SU-DHL-6 (cell line): ENCODE data around the gene YTHDC2.

Experiments used
- CTCF ChIP-seq: fragments of 200-600 bp; sonication (generic); IDR thresholded peaks from one replicate; pipeline ENCODE4 v1.5.1; 2017; ENCODE audit warnings: antibody characterized with exemption, mild to moderate bottlenecking, low read length, moderate library complexity; ENCODE audit not compliant: insufficient read depth, poor library complexity, severe bottlenecking
- EZH2phosphoT487 ChIP-seq: fragments of 200-600 bp; sonication (generic), shearing (Covaris generic); conservative IDR thresholded peaks from 2 replicates; pipeline ENCODE4 v1.6.1; 2018; ENCODE audit warnings: mild to moderate bottlenecking, antibody characterized with exemption, low read length, moderate library complexity, mixed read lengths

GRCh38 chr5:113601423-113601822, 87.9 kb downstream of the YTHDC2 start:
- TF ChIP-seq CTCF (no peak), EZH2phosphoT487 (no peak)
